Glomerular visceral epithelial cell (primary cell): Measurements from ENCODE around the gene FAM24A.
"Not testable (repeated sequence)": the region's sequence is repeated elsewhere in the genome, so short reads cannot be mapped to it uniquely, and the experiment has no call there.

Experiments
- DNase-seq: peaks from one replicate; pipeline ENCODE4 v3.0.0-alpha.2; 2016; ENCODE audit errors: extremely low spot score

Gene FAM24A, protein sequence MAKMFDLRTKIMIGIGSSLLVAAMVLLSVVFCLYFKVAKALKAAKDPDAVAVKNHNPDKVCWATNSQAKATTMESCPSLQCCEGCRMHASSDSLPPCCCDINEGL

DNA sequence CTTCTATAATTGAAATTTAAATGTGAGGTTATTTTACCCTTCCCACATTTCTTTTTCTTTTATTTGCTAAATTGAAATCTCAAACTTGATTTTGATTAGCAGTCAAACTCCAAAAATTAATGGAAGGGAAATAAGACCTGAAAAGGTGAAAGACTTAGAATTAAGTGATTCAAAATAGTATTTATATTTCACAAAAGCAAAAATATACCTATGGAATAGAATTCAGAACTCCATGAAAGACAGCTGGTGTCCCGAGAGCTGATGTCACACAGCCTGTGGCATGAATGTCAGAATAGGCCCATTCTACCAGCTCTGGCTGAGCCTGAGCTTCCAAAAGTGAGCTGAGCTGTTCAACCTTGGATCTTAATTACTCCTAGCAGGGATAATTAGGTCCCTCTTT, at the start of gene FAM24A:
TSS of gene FAM24A (plus strand) at position 301 of the 400 bp plus-strand sequence. CDS start 1,025 bp downstream, outside the sequence.
- no peak for DNase-seq

DNA sequence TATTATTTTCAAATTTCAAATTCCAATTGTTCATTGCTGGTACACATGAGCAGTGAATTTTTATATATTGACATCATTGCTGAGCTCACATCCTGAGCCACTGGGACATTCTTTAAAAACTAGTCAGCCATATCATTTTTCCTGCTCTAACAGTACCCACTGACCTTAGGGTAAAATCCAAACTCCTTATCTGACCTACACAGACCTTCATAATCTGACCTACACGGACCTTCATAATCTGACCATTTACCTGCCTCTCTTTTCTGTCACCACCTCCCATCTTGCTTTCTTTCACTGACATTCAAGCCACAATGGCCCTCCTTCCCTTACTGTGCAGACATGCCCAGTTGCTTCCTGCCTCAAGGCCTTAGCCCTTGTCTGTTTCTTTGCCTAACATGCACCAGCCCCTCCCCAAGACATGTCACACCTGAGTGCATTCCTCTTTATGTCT, 48.7 kb upstream of the FAM24A start:
- peak; percentile 61 for DNase-seq

DNA sequence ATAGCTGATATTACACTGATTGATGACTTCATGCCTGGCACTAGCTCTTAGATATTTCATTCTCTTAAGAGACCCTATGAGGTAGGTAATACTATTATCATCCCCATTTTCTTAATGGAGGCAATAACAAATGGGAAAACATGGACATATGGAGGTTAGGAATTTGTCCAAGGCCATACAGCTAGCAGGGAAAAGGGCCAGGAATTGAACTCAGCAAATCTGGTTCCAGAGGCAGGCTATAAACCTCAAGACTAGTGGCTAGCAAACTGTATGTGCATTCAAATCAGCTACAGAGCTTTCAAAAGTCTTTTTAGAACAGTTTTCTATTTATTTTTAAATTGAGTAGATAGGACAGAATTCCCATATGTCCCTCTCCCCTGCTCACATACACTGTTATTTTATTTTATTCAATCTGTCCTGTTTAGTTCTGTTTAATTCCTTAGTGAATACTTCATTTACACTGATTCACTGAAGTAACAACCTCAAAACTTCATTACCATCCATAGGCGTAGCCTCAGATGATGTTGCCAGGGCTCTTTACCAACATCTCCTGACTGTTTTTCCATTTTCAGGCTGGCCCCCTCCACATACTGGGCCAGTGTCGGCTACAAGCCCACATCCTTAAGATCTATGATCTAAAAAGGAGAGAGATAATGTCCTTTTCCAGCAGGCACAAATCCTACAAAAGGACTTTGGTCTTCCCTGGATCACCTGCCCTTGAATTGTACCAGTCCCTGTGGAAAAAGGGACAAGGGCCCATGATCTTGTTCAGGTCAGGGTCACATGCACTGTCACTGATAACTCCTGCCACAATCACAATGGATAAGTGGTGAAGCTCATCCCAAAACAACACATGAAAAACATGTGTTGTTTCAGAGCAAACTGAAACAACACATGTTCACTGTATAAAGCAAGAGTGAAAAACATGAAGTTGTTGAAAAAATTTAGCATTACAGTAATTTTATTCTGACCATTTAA, 46.9 kb upstream of the FAM24A start:
- no peak for DNase-seq

DNA sequence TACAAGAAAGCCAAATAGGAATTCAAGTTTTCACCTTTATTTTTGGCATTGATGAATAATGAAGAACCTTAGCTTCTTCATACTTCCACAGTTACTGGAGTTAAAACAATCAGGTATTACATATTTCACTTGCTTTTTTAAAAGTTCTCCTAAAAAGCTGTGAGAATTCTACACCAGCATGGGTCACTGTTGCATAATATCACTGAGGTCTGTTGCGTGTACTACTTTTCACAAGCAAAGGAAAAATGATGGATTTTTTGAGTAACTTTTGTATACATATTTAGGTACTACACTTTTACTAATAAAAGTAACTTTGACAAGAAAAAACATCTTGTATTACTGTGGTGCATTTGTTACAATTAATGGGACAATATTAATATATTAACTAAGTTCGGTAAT, 46.2 kb upstream of the FAM24A start:
- no peak for DNase-seq

DNA sequence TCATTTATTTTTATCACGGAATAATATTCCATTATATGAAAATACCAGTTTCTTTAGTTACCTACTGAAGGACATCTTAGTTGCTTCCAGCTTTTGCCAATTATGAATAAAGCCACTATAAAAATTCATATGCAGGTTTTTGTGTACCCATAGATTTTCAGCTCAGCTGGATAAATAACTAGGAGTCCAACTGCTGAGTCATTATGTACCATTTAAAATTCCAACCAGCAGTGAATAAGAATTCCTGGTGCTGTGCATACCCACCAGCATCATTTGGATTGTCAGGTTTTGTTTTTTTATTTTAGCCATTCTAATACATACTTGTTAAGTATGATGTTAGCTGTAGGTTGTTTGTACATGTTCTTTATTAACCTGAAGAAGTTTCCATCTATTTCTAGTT, 45.5 kb upstream of the FAM24A start:
- DNase-seq: peak; percentile 17

DNA sequence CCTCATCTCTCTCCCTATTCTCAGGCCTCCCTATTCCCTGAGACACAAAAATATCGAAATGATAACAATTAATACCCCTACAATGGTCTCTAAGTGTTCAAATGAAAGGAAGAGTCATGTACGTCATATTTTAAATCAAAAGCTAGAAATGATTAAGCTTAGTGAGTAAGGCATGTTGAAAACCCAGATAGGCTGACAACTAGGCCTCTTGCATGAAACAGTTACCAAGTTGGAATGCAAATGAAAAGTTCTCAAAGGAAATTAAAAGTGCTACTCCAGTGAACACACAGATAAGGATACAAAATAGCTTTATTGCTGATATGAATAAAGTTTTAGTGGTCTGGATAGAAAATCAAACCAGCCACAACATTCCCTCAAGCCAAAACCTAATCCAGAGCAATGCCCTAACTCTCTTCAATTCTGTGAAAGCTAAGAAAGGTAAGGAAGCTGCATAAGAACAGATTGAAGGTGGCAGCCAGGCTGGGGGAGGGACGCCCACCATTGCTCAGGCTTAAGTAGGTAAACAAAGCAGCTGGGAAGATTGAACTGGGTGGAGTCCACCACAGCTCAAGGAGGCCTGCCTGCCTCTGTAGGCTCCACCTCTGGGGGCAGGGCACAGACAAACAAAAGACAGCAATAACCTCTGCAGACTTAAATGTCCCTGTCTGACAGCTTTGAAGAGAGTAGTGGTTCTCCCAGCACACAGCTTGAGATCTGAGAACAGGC, 43.5 kb upstream of the FAM24A start:
- DNase-seq: peak; percentile 36

DNA sequence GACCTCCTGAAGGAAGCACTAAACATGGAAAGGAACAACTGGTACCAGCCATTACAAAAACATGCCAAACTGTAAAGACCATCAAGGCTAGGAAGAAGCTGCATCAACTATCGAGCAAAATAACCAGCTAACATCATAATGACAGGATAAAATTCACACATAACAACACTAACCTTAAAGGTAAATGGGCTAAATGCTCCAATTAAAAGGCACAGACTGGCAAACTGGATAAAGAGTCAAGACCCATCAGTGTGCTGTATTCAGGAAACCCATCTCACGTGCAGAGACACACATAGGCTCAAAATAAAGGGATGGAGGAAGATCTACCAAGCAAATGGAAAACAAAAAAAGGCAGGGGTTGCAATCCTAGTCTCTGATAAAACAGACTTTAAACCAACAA, 41.6 kb upstream of the FAM24A start:
- DNase-seq: not testable (repeated sequence)

DNA sequence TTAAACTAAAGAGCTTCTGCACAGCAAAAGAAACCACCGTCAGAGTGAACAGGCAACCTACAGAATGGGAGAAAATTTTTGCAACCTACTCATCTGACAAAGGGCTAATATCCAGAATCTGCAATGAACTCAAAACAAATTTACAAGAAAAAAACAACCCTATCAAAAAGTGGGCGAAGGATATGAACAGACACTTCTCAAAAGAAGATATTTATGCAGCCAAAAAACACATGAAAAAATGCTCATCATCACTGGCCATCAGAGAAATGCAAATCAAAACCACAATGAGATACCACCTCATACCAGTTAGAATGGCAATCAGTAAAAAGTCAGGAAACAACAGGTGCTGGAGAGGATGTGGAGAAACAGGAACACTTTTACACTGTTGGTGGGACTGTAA, 38.5 kb upstream of the FAM24A start:
- DNase-seq: not testable (repeated sequence)

DNA sequence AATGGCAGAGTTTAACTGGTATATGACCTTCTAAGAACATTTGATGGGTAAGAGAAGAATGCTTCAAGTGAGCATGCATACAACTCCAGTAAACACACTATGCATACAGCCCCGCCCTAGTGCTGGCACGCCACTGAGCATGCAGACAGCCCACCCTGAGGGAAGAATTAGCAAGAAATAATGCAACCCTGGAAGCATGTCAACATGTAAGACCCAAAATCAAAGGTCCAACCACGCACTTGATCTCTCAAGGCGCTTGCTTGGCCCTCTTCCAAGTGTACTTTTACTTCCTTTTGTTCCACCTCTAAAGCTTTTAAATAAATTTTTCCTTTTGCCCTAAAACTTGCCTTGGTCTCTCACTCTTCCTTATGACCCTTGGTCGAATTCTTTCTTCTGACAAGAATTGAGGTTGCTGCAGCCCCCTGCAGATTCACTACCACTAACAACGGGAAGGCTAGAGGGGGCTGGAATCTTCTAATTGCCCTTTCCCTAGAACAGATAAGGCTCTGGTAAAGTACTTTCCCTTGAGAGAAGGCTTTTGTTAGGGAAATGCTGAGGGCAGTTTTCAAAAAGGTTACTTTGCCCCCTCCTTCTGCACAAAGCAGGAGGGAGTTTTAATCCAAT, 34.5 kb upstream of the FAM24A start:
- no peak for DNase-seq

DNA sequence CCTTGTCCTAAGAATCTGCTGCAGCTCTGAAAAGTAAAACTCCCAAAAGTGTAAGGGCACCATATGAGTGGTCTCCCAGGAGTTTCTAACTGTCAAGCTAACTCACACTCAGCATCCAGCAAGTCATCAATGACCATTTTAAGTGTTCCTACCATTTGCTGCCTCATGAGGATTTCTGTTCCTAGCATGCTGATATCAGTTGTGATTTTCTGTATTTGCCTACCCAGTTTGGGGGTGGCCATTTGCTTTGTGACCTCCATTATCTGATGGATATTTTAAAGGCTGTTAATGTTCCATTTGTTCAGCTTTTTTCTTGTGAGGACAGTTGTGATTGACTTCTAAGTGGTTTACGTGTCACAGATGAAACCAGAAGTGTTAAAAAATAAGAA, 33.9 kb upstream of the FAM24A start:
- no peak for DNase-seq

DNA sequence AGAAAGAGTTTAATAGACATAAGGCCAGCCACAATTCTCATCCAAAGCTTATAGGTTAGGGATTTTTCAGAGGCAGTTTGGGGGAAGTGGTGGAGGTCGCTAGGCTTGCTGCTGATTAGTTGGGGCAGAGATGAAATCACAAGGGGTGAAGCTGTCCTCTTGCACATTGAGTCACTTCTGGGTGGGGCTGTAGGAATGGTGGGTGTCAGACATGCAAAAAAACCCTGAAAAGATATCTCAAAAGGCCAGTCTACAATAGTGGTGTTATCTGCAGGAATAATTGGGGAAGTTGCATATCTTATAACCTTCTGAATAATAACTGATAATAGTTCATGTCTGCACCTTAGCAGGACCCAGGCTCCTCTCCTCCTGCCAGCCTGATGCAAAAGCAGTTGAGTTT, 33.1 kb upstream of the FAM24A start:
- no peak for DNase-seq

DNA sequence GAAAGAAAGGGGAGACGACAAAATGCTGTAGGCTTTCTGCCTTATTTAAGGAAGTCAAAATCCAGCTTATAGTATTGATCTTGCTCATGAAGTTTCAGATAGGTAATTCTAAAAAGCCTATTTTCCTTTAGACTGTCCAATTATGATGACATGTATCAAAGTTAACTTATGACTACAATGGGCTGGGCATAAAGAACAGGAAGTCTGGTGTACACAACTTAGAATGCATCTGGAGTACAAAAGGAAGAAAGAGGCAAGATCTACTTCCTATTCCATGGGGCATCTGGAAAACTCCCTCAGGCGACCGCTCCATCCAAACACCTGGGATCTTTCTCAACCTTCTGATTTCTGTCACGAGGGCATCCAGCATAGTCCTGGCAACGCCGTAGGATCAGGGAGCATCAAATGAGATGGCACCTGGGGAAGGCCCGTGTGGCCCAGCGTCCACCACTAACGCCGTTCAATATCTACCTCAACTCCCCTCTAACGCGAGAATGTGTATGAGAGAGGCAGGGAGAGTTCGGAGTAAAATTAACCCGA, 31.5 kb upstream of the FAM24A start:
- no peak for DNase-seq

DNA sequence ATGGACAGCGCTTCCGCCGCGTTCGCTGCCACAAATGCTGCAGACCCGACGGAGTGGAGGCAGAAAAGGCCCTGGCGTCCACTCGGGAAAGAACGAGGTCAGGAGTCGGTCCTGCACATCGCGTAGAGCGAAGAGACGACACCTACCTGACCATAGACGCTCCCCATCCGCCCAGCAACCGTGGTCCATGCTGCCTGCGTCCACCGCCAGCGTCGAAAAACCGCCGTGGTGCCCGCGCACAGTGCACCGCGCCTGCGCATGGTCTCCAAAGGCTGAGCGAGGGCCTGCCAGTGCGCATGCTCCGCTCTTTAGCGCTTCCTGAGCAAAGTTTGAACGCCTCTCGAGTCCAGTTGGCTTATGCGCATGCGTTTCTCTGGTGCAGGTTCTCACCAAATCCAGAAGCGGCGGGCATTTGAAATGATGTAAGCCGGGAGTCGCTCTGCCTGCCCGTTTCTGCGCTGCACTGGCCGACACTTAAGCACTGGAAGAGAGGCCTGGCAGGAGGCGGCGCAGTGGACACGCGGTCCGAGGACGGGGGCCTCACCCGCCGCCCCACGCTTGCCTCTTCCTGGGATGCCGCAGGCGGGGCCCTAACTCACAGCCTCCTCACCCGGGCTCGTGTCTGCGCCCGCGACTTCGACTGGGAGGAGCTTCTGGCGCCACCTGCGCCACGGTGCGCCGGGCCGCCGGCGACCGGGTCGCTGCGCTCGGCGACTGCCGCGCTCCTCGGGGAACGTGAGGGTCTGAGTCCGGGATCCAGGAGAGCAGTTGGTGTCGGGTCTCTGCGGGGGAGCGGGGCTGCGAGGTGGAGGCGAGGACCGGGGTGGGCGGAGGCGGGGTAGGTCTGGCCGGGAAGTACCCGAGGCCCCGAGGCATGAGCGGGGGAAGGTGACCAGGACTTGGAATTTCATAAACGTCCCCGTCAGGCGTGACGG, 30.8 kb upstream of the FAM24A start, which contains the start of gene FAM24B:
TSS of gene FAM24B (minus strand) at position 243 of the 935 bp plus-strand sequence. CDS start 29,066 bp downstream, outside the sequence.
- DNase-seq: peak; percentile 99

DNA sequence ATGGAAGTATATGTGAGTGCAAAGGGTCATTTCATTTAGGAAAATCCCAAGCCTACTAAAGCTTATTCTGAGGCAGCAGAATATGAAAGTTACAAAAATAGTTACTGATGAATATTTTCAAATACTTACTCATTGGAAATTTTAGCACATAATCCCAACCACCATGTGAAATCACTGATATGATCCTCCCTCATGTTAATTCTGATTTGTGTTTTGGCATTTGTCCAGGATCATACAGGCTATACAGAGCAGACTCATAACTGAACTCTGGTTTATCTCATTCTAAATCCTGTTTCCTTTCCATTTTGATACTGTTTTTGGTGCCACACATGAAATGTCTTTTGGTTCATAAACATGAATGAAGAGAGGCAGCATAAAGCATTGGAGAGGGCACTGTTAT, 27.6 kb upstream of the FAM24A start:
- no peak for DNase-seq

DNA sequence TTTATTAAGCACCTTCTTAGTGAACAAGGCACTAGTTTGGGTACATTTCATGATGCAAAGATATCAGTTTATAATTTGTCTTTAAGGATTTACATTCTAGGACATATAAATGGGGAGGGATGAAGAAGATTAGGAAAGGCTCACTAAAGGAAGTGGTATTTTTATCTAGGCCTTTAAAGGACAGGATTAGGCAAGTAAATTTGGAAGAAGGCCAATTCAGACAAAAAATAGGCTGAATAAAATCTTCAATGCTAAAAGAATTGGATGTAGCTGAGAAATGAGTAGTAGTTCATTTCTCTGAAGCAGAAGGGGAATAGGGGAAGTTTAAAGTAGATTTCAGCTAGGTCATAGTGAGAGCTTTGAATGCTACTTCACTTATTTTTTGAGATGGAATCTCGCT, 26.2 kb upstream of the FAM24A start:
- DNase-seq: no peak

DNA sequence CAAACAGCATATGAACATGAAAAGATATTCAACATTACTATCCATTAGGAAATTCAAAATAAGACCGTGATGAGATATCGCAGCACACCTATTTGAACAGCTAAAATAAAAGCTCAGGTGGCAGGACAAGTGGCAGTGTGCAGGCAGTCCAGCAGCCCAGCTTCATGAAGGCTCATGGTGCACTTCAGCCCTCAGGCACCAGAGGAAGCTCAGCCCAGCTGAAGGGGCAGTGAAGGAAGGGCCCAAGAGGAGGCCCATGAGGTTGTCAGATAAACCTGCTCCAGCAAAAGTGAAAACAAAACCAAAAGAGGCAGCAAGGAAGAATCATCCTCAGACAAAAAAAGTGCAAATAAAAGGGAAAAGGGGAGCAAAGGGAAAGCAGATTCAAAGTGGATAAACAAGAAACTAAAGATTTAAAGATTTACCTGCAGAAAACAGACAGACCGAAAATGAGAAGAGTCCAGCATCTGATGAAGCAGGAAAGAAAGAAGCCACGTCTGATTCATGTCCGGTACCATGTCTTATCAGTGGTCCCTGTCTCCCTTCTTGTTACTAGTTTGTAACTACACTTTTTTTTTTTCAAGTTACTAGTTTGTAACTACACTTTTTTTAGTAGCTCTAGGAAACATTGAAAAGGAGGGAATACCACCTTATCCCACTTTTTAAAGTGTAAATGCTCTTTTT, 16.0 kb upstream of the FAM24A start:
- no peak for DNase-seq

DNA sequence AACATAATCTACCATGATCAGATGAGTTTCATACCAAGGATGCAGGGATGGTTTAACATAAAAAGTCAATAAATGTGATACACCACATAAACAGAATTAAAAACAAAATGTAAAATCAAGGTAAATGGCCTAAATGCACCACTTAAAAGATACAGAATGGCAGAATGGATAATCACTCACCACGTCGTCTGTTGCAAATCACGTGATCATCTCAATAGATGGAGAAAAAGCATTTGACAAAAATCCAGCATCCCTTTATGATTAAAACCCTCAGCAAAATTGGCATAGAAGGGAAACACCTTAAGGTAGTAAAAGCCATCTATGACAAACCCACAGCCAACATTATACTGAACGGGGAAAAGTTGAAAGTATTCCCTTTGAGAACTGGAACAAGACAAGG, 6.5 kb upstream of the FAM24A start:
- DNase-seq: not testable (repeated sequence)

DNA sequence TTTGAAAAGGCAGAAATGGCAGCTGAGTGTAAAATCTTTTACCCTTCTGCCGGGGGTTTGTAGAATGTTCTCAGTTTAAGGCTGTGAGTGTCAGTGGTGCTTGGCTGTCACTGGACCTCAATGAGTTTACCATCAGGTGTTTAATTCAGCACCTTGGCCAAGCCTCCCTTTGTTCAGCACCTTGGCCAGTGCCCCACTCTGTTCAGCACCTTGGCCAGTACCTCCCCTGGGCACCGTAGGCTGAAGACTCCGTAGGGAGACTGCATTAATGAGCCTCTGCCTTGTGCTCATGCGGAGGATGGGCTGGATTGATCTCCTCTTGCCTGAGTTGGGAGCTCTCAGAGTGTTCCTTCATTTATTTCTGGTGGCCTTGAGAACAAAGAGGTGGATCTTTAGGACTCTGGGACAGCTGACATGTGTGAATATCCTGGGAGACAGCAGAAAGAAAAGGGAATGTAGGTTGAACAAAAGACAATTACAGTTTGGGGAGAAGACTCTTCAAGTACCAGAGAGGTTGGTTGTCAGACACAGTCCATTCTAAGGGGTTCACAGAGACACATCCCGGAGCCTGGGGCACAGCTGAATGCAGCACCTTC, 1.6 kb downstream of the FAM24A start:
- peak; percentile 42 for DNase-seq

DNA sequence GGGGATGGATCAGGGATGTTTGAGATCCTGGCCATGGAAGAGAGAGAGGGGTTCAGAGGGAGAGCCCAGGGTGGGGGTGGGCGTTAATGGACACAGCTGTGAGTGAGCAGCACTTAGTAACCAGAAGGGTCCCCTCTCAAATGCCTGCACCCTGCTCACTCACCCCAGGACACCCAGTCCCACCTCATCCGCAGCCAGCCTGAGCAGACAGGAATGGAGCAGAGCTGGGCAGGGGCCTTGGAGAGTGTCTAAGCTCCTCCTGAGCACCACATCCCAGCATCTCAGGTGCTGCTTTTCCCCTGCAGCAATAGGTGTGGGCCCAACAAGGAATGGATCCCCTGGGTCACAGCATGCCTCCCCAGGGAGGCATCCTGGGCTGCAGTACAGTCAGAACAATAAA, 5.3 kb downstream of the FAM24A start:
- no peak for DNase-seq

DNA sequence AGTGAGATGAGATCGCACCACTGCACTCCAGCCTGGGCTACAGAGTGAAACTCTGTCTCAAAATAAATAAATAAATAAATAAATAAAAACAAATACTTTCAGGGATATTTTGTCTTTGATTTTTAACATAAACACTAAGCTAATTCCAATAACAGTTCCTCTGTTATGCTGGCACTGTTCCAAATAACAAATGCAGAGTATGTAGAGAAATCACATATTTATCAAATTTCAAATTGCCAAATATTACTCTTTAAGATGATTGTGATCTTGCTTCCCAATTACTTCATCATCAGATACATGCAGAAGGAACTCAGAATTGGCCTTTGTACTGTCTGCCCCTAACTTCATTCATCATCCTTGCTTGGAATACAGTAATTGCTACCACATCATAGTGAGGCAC, 19.7 kb downstream of the FAM24A start:
- DNase-seq: no peak
